ENCODE results near the gene PPP1CC. TPM values are rescaled to one million over a fixed set of nuclear protein-coding genes. Genes with fewer than 3 reads are reported as not detected.

The PPP1CC gene
- polyA plus RNA-seq, 1 of the 3 experiments (the other 2 are of a cell fraction): 62.0 TPM

DNA sequence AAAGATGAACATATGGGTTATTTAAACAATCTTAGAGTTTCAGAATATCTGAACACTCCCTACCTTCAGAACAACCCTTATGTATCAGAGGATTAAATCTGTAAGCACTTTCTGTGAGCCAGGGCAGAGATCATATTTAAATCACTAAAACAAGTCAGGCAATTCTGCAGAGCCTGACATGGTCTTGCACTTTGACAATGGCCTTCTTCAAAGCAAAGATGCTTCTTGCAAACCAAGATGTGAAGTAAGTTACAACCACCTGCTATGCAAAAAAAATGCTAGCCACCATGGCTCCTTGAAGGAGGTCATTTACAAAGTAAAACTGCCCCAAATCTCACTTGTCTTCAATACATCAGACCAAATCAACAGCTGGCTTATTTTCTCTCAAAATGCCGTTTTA lies 3.2 kb downstream of the PPP1CC start:
- Histone ChIP-seq H3K4me3 (ENCODE audit: low read depth in 2 of 2, low read length in 1 of 2) (peak overlapping the region; percentile 4 to 38; a peak in 2 of 4 replicates), H3K79me2 (ENCODE audit: insufficient read depth) (peaks cover 82% of the 10 kb centered on the region), H3K36me3 (replicated peaks in 1 of 2; ENCODE audit: control insufficient read depth in 1 of 2, insufficient read depth in 2 of 2, low read length in 1 of 2) (peaks cover 2 to 27% of the 10 kb centered on the region in 2 experiments), H3K4me1 (ENCODE audit: control insufficient read depth in 1 of 2, insufficient read depth in 2 of 2, low read depth in 1 of 2, low read length in 1 of 2) (peaks cover 23 to 25% of the 10 kb centered on the region in 2 experiments), H3K9ac (no peak overlapping the region), H3K27ac (ENCODE audit: low read depth in 2 of 2, low read length in 1 of 2) (no peak overlapping the region), H3F3A (replicated peaks; ENCODE audit: insufficient read depth) (peaks cover 15% of the 10 kb centered on the region), H3K4me2 (peak overlapping the region; percentile 78), H4K20me1 (ENCODE audit: insufficient read depth) (peaks cover 77% of the 10 kb centered on the region), H2AFZ (ENCODE audit: low read depth) (no peak overlapping the region), H3K9me3 (no peaks in the 10 kb centered on the region), H3K27me3 (ENCODE audit: insufficient read depth) (no peaks in the 10 kb centered on the region), H3K9me2 (no peaks in the 10 kb centered on the region)
- 33% methylated on average over 1 of the region's 1 CpG for WGBS (ENCODE audit: low lambda C conversion rate)
- DNase-seq: no peak
- CTCF ChIA-PET: interaction anchor here (0.7 to 4.6 kb wide), 4 partner anchors 32 to 149 kb away, joined by 3 to 15 read pairs (median 4); no protein-coding TSS in a partner anchor
- POLR2A ChIA-PET: no interaction called here
- no peak for TF ChIP-seq NFIC (IDR thresholded peaks at IDR 0.05; ENCODE audit: borderline replicate concordance)
- TF ChIP-seq GABPA (IDR thresholded peaks at IDR 0.05; ENCODE audit: low read depth): no peak
- TF ChIP-seq MXI1 (IDR thresholded peaks at IDR 0.05; ENCODE audit: low read depth, low read length): no peak
- no peak for TF ChIP-seq RXRA (IDR thresholded peaks at IDR 0.05; ENCODE audit: borderline replicate concordance, low read depth)
- TF ChIP-seq RFX5 (IDR thresholded peaks at IDR 0.05; ENCODE audit: low read length): no peak

DNA sequence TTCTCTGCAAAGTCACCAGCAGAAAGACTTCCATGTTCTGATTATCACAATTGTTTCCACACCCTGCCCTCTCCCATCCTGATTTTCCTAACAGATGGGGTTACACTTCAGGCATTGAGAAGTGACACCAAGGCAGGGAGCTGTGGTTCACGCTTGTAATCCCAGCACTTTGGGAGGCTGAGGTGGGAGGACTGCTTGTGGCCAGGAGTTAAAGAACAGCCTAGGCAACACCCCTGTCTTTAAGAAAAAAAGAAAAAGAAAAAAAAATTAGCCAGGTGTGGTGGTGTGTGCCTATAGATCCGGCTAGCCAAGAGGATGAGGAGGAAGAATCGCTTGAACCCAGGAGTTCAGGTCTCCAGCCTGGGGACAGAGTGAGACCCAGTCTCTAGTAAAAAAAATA lies 5.2 kb downstream of the PPP1CC start:
- no peak overlapping the region for H3K4me2 ChIP-seq

More for the DNA sequence above, 5.2 kb downstream of the PPP1CC start:
- WGBS (ENCODE audit: low lambda C conversion rate): 87% methylated on average over 3 of the region's 3 CpGs
- peaks cover 97% of the 10 kb centered on the region for H4K20me1 ChIP-seq (ENCODE audit: insufficient read depth)
- peaks cover 5 to 30% of the 10 kb centered on the region in 2 experiments for H3K36me3 ChIP-seq (replicated peaks in 1 of 2; ENCODE audit: control insufficient read depth in 1 of 2, insufficient read depth in 2 of 2, low read length in 1 of 2)
- ChIA-PET POLR2A (no interaction called here), CTCF (interaction anchor here (1.0 kb wide), 1 partner anchor 150 kb away, joined by 3 read pairs; no protein-coding TSS in a partner anchor)
- no peak overlapping the region for H2AFZ ChIP-seq (ENCODE audit: low read depth)
- no peaks in the 10 kb centered on the region for H3K9me2 ChIP-seq
- no peak overlapping the region for H3K4me3 ChIP-seq (ENCODE audit: low read depth in 2 of 2, low read length in 1 of 2)
- H3K9ac ChIP-seq: no peak overlapping the region
- no peaks in the 10 kb centered on the region for H3K27me3 ChIP-seq (ENCODE audit: insufficient read depth)
- H3K79me2 ChIP-seq (ENCODE audit: insufficient read depth): peaks cover 100% of the 10 kb centered on the region
- no peak for TF ChIP-seq NFIC (IDR thresholded peaks at IDR 0.05; ENCODE audit: borderline replicate concordance)
- TF ChIP-seq, protein P1, sequence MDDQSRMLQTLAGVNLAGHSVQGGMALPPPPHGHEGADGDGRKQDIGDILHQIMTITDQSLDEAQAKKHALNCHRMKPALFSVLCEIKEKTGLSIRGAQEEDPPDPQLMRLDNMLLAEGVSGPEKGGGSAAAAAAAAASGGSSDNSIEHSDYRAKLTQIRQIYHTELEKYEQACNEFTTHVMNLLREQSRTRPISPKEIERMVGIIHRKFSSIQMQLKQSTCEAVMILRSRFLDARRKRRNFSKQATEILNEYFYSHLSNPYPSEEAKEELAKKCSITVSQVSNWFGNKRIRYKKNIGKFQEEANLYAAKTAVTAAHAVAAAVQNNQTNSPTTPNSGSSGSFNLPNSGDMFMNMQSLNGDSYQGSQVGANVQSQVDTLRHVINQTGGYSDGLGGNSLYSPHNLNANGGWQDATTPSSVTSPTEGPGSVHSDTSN (IDR thresholded peaks at IDR 0.05): no peak
- TF ChIP-seq, protein P2, sequence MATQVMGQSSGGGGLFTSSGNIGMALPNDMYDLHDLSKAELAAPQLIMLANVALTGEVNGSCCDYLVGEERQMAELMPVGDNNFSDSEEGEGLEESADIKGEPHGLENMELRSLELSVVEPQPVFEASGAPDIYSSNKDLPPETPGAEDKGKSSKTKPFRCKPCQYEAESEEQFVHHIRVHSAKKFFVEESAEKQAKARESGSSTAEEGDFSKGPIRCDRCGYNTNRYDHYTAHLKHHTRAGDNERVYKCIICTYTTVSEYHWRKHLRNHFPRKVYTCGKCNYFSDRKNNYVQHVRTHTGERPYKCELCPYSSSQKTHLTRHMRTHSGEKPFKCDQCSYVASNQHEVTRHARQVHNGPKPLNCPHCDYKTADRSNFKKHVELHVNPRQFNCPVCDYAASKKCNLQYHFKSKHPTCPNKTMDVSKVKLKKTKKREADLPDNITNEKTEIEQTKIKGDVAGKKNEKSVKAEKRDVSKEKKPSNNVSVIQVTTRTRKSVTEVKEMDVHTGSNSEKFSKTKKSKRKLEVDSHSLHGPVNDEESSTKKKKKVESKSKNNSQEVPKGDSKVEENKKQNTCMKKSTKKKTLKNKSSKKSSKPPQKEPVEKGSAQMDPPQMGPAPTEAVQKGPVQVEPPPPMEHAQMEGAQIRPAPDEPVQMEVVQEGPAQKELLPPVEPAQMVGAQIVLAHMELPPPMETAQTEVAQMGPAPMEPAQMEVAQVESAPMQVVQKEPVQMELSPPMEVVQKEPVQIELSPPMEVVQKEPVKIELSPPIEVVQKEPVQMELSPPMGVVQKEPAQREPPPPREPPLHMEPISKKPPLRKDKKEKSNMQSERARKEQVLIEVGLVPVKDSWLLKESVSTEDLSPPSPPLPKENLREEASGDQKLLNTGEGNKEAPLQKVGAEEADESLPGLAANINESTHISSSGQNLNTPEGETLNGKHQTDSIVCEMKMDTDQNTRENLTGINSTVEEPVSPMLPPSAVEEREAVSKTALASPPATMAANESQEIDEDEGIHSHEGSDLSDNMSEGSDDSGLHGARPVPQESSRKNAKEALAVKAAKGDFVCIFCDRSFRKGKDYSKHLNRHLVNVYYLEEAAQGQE (IDR thresholded peaks at IDR 0.05; ENCODE audit: low read depth, low read length): no peak
- TF ChIP-seq, protein P3, sequence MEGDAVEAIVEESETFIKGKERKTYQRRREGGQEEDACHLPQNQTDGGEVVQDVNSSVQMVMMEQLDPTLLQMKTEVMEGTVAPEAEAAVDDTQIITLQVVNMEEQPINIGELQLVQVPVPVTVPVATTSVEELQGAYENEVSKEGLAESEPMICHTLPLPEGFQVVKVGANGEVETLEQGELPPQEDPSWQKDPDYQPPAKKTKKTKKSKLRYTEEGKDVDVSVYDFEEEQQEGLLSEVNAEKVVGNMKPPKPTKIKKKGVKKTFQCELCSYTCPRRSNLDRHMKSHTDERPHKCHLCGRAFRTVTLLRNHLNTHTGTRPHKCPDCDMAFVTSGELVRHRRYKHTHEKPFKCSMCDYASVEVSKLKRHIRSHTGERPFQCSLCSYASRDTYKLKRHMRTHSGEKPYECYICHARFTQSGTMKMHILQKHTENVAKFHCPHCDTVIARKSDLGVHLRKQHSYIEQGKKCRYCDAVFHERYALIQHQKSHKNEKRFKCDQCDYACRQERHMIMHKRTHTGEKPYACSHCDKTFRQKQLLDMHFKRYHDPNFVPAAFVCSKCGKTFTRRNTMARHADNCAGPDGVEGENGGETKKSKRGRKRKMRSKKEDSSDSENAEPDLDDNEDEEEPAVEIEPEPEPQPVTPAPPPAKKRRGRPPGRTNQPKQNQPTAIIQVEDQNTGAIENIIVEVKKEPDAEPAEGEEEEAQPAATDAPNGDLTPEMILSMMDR (IDR thresholded peaks at IDR 0.05): no peak
- TF ChIP-seq CHD2 (IDR thresholded peaks at IDR 0.05; ENCODE audit: low read length, partially characterized antibody): no peak
- TF ChIP-seq POLR2AphosphoS5 (IDR thresholded peaks at IDR 0.05; ENCODE audit: low read depth, low read length): no peak
- no peak for TF ChIP-seq MEF2A (IDR thresholded peaks at IDR 0.05; ENCODE audit: borderline replicate concordance, low read depth)
- TF ChIP-seq SMC3 (IDR thresholded peaks at IDR 0.05; ENCODE audit: low read depth, low read length): no peak
- TF ChIP-seq, protein P4, sequence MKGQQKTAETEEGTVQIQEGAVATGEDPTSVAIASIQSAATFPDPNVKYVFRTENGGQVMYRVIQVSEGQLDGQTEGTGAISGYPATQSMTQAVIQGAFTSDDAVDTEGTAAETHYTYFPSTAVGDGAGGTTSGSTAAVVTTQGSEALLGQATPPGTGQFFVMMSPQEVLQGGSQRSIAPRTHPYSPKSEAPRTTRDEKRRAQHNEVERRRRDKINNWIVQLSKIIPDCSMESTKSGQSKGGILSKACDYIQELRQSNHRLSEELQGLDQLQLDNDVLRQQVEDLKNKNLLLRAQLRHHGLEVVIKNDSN (IDR thresholded peaks at IDR 0.05; ENCODE audit: borderline replicate concordance, low read depth): no peak
- peaks cover 21 to 32% of the 10 kb centered on the region in 2 experiments for H3K4me1 ChIP-seq (ENCODE audit: control insufficient read depth in 1 of 2, insufficient read depth in 2 of 2, low read depth in 1 of 2, low read length in 1 of 2)
- H3K9me3 ChIP-seq: no peaks in the 10 kb centered on the region
- H3K27ac ChIP-seq (ENCODE audit: low read depth in 2 of 2, low read length in 1 of 2): no peak overlapping the region
- no peaks in the 10 kb centered on the region for H3F3A ChIP-seq (replicated peaks; ENCODE audit: insufficient read depth)
- DNase-seq: no peak

All from SK-N-SH (cell line).